H1 (cell line): ENCODE measurements around the gene RFPL2. TPM values are rescaled to one million over a fixed set of nuclear protein-coding genes. Genes with fewer than 3 reads are reported as not detected.

Experiments
- JUND ChIP-seq: IDR thresholded peaks from 2 replicates; pipeline ENCODE4 v1.6.1; 2011; ENCODE audit warnings: mild to moderate bottlenecking, improper control_type of control experiment, low read length
- POLR2A ChIP-seq, 2 experiments: IDR thresholded peaks; 1 replicate in 1 of 2; 2 replicates in 1 of 2; pipeline ENCODE4 v1.6.1; 2011; ENCODE audit warnings: low read depth in 2 of 2, low read length in 2 of 2, mild to moderate bottlenecking in 2 of 2; ENCODE audit errors: control extremely low read depth in 1 of 2
- RFX5 ChIP-seq: IDR thresholded peaks from 2 replicates; pipeline ENCODE4 v1.6.1; 2011; ENCODE audit warnings: low read depth, low read length, improper control_type of control experiment, borderline replicate concordance
- SP2 ChIP-seq: IDR thresholded peaks from 2 replicates; pipeline ENCODE4 v1.6.1; 2012; ENCODE audit warnings: mild to moderate bottlenecking, low read length, inconsistent platforms
- polyA plus RNA-seq, 7 experiments: library from polyadenylated mRNA; depleted of rRNA in 3 of 7; stranded (reverse) in 5 of 7; unstranded in 2 of 7; fragments of >200 nt in 5 of 7; fragments of 200-250 nt in 2 of 7; gene quantifications; 1 replicate in 5 of 7; 2 replicates in 1 of 7; 4 replicates in 1 of 7; pipeline versions ENCODE4 v1.2.1 to v1.2.3, GENCODE V29; 2011 to 2013; ENCODE audit warnings: missing spikeins in 2 of 7, mixed read lengths in 2 of 7
- total RNA-seq: library from RNA; stranded (reverse); fragmentation: NEBNext Ultra II Directional; extraction: Animal tissue kit (Norgen Biotek cat#: 25700); gene quantifications from 2 replicates; pipeline ENCODE4 v1.2.1, GENCODE V29; 2021
- TF ChIP-seq, protein P1 (sequence below): IDR thresholded peaks from 2 replicates; pipeline ENCODE4 v1.6.1; 2012; ENCODE audit warnings: inconsistent platforms
- TF ChIP-seq, protein P2 (sequence below), 3 experiments: IDR thresholded peaks; 1 replicate in 2 of 3; 2 replicates in 1 of 3; pipeline versions ENCODE4 v1.5.1 to v1.6.1; 2011; ENCODE audit warnings: low read length in 3 of 3, mild to moderate bottlenecking in 3 of 3, inconsistent platforms in 2 of 3, low read depth in 1 of 3, moderate library complexity in 1 of 3; ENCODE audit not compliant: insufficient read depth in 1 of 3; ENCODE audit errors: control extremely low read depth in 1 of 3

Gene RFPL2
- total and polyA plus RNA-seq, 2 of the 8 experiments (the other 6 are each of a cell fraction or from before 2014, with no cell fraction given), result 0.15 to 0.19 TPM

DNA sequence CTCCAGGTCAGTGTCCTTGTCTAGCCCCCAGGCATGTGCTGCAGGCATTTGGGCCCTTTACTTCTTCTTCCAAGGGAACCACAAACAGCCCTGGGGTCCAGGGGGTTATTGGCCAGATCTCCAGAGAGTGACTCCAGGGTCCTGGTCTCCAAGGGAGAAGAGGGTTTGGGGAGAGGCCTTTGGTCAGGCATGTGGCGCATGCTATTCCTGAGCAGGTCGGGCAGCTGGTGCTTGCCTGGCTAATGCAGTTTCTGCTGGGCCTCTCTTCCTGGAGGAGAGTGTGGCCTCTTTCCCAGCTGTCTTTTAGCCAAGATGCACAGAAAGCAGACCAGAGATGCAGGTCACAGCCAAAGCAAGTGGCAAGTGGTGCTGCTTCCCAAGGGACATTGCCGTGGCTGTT is 3.8 kb upstream of the RFPL2 start (continued):
- no peak for TF ChIP-seq JUND
- TF ChIP-seq, protein P1, sequence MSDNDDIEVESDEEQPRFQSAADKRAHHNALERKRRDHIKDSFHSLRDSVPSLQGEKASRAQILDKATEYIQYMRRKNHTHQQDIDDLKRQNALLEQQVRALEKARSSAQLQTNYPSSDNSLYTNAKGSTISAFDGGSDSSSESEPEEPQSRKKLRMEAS, result no peak
- TF ChIP-seq, protein P2, sequence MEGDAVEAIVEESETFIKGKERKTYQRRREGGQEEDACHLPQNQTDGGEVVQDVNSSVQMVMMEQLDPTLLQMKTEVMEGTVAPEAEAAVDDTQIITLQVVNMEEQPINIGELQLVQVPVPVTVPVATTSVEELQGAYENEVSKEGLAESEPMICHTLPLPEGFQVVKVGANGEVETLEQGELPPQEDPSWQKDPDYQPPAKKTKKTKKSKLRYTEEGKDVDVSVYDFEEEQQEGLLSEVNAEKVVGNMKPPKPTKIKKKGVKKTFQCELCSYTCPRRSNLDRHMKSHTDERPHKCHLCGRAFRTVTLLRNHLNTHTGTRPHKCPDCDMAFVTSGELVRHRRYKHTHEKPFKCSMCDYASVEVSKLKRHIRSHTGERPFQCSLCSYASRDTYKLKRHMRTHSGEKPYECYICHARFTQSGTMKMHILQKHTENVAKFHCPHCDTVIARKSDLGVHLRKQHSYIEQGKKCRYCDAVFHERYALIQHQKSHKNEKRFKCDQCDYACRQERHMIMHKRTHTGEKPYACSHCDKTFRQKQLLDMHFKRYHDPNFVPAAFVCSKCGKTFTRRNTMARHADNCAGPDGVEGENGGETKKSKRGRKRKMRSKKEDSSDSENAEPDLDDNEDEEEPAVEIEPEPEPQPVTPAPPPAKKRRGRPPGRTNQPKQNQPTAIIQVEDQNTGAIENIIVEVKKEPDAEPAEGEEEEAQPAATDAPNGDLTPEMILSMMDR (IDR thresholded peaks at IDR 0.05; ENCODE audit: control extremely low read depth in 1 of 3, insufficient read depth in 1 of 3, low read depth in 1 of 3, low read length in 3 of 3), result no peak
- no peak for TF ChIP-seq POLR2A (IDR thresholded peaks at IDR 0.05; ENCODE audit: control extremely low read depth in 1 of 2, low read depth in 2 of 2, low read length in 2 of 2)
- no peak for TF ChIP-seq RFX5
- TF ChIP-seq SP2, result no peak
